ENCODE data around the gene PACSIN2.

DNA sequence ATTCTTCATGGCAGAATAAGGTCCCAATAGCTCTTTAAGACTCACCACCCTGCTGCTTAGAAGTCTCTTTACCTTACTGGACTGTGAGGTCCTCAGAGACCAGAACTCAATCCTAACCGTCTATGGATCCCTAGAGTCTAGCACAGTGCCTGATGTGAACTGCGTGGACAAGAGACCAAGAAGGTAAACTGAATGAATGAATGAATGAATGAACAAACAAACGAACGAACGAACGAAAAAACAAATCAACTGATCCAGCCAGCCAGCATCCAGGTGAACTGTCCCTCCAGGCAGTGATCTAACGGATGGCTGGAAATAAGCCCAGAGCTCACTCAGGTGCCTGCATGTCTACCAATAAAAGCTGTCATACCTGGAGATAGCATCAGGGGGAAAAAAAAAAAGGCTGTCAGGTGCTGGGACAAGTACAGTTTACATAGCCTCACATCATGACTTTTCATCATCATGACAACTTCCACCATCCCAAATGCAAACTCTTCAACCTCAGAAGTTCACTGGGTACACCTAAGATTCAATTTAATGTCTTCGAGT is 59.8 kb downstream of the PACSIN2 start:
- TF ChIP-seq CTCF (conservative IDR thresholded peaks at IDR 0.05) (no peak), EZH2 (IDR thresholded peaks at IDR 0.05; ENCODE audit: low read depth) (no peak)
